HG02840 (cell line): Measurements from ENCODE around the gene CSF2.

Source experiments
- ATAC-seq: cut with Tn5 transposase; IDR thresholded peaks from one replicate; pipeline ENCODE4 v1.9.1; 2021; ENCODE audit warnings: mild to moderate bottlenecking, moderate library complexity, moderate number of reproducible peaks; ENCODE audit not compliant: unreplicated experiment, low FRiP score

The CSF2 gene

DNA sequence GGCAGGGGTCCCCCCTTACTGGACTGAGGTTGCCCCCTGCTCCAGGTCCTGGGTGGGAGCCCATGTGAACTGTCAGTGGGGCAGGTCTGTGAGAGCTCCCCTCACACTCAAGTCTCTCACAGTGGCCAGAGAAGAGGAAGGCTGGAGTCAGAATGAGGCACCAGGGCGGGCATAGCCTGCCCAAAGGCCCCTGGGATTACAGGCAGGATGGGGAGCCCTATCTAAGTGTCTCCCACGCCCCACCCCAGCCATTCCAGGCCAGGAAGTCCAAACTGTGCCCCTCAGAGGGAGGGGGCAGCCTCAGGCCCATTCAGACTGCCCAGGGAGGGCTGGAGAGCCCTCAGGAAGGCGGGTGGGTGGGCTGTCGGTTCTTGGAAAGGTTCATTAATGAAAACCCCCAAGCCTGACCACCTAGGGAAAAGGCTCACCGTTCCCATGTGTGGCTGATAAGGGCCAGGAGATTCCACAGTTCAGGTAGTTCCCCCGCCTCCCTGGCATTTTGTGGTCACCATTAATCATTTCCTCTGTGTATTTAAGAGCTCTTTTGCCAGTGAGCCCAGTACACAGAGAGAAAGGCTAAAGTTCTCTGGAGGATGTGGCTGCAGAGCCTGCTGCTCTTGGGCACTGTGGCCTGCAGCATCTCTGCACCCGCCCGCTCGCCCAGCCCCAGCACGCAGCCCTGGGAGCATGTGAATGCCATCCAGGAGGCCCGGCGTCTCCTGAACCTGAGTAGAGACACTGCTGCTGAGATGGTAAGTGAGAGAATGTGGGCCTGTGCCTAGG is at the start of gene CSF2:
TSS of gene CSF2 (plus strand) at position 559 of the 783 bp plus-strand sequence. CDS start at position 594, 35 bp downstream.
- no peak for ATAC-seq

DNA sequence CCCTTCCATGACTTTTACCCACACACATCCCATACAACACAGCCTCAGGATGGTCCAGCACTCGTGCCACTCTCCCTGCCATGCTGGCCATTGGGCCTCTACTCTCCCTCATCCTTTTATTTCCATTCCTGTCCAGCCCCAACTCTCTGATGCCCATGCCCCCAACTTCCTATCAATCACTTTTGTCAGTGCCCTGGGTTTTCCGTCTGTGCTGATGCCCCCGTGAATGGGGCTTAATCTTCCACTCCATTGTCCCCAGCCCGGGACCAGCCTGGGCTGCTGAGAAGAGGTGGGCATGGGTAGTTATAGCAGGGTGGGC is 49.5 kb upstream of the CSF2 start:
- no peak for ATAC-seq

DNA sequence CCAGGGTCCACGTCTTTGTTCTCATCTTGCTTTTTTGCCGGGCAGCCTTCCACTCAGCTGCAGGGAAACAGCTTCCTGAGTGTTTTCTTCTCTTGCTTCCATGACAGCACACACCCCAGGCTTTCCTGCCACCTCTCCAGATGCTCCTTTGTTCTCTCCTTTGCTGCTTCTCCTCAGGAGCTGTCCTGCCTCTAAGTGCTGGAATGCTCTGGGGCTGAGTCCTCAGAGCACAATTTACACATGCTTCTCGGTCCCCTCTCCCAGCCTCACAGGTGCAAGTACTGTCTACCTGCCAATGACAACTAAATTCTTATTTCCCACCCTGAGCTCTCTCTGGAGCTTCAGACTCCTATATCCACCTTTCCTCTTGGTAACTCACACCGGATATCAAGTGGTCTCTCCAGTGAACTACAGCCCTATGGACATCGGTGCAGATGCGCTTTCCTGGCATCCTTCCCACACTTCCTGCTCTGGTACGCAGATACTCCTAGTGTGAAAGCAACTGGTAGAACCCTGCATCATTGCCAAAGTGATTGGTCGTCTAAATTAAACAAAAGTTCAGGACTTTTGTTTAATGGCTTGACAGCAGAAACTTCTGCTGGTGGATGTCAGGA is 48.7 kb upstream of the CSF2 start:
- no peak for ATAC-seq

DNA sequence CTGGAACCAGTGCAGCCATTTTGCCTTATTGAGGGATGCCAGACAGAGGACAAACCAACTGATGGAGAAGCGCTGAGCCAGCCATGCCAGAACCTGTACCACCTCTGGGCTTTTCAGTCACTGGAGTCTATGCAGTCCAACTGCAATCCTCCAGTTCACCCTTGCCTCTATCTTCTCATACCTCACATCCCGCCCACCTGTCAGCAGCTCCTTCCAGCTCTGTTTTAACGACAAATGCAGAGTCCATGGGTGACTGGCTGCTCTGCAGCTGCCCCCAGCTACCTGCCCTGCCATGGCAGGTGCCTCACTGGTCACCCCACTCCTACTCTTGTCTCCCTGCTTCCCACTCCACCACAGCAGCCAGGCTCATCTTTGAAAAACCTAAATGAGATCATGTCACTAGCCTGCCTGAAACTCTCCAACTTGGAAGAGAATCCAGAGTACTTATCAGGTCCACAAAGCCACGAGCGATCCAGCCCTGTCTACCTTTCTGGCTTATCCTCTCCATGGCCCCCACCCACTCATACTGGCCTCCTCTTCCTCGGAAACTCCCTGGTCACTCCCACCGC is 48.1 kb upstream of the CSF2 start:
- ATAC-seq, result no peak

DNA sequence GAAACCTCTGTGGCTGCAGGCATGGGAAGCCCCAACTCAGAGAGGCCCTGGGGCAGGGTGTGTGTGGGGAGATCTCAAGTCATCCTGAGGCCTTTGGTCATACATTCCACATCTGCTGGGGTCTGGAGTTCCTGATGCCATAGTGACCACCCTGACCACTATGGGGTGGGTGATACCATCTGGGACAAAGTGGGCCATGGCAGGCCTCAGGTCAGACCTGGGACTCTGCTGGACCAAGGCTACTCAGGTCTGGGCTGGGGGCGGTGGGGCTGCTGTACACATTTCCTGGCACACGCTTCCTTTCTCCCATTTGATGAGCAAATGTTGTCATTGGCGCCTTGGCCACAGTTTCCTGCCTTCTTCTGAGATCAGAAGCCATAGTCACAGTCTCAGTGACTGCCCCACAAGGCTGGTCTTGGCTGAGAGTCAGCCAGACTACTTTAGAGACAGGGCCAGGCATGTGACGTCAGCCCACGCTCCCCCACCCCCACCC is 47.0 kb upstream of the CSF2 start:
- no peak for ATAC-seq

DNA sequence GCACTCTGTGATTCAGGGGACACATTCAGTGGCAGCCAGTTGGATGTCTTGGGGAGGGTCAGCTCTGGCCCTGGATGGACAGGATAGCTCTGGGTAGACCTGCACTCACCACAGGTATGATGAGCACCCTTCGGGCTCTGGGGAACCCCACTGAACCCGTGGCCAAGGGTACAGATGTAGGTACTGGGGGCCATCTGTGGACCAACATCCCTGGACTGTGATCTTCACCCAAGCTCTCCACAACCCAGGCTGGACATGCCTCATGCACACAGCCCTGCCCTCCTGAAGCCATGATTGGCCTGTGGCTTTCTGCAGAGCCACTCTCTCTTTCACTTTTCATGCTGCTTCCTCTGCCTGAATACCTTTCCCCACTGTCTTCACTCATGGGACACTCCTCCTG is 46.6 kb upstream of the CSF2 start:
- ATAC-seq, result no peak

DNA sequence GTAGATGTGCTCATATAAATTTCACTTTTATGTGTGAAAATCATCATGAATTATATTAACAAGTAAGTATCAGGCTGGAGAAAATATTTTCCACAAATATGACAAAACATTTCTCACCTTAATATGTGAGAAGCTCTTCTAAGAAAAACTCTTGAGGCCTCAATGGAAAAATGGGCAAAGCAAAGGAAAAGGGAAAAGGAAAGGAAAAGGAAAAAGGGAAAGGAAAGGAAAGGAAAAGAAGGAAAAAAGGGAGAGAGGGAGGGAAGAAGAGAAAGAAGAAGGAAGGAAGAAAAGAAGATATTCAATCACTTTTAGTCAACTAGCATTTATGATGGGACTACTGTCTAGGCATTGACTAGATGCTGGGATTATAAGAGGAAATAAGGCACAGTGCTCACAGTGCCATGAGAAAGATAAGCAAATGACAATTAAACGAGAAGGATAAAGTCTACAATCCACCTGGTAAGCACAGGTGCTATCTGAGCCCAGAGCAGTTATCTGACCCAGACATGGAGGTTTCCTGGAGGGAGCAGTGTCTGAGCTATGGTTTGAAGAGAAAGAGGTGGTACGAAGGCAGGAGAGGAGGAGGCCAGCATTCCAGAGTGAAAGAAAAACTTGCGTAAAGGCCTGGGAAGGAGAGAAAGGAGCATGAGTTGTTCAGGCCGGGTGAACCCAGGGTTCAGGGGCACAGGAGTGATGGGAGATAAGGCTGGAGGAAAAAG is 43.8 kb upstream of the CSF2 start:
- no peak for ATAC-seq

DNA sequence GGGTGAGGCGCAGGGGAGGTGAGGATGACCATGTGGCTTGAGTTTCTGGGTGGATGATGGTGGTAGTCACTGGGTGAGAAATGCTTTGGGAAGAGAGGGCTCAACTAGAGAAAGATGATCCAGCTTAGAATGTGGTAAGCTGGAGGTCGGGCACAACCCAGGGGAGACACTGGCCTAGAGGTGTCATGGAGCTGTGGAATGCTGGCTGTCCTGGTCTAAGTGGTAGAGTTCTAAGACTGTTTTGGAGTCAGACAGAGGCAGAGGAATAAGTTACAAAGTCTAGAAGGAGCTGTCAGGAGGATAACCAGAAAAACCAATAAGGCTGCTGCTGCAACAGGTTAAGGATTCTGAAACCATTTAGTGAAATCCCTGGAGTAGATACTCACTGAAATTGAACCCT is 43.0 kb upstream of the CSF2 start:
- ATAC-seq, result no peak

DNA sequence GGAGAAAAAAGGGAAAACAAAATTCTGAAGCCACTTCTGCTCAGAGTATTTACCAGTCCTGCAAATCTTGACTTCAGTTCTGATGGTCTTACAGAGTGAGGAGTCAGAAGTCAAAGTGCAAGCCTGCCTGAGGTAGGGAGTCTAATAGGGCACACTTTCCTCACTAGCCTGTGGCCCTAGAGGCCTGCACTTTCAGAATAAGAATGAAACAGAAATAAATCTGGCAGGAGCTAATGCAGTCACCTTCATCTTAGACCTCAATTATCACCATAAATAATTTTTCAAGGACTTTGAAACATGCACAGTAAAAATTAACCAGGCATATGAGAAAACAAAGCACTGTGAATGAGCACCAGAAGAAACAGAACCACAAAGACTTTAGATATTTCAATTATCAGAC is 41.4 kb upstream of the CSF2 start:
- no peak for ATAC-seq

DNA sequence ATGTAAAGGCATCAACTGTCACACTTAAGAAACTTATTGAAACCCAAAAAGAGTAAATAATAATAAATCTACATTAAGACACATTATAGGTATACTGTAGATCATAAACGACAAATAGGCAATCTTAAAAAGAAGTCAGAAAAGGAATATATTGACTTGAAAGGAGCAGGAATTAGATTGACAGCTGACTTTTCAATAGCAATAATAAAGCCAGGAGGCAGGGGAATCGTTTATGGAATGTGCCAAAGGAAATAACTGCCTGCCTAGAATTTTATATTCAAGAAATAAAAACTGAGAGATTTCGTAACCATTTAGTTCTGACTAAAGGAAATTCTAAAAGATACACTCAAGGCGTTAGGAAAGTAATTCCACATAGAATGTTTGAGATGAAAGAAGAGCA is 40.5 kb upstream of the CSF2 start:
- ATAC-seq, result no peak

DNA sequence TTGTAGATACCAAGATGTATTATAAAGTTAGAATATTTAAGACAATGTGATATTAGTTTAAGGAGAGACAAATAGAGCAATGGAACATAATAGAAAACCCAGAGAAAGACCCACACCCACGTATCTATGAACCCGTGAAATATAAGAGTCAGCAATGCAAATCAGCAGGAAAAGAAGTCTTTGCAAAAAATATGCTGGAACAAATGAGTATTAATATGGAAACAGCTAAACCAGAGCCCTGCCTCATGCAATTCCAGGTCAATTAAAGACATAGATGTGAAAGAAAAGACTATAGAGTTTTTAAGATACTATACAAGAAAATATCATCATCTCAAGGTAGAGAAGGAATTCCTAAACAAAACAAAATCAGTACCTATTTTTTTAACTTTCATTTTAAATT is 36.2 kb upstream of the CSF2 start:
- ATAC-seq, result no peak

DNA sequence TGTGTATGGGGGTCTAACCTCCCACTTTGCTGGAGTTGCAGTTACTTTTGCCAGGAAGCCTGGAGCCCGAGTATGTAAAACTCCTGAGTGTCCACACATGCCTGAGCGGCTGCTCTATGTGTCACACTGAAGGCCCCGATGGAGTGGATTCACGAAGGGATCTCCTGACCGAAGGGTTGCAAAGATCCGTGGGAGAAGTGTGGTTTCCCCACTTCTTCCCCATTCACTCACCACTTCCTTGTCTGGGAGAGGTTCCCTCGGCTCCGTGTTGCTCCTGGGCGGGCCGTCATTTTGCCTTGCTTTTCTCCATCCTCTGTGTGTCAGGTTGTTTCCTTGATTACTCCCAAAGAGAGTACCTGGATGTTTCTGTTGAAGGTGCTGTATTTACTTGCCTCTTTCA is 29.4 kb upstream of the CSF2 start:
- ATAC-seq, result no peak

DNA sequence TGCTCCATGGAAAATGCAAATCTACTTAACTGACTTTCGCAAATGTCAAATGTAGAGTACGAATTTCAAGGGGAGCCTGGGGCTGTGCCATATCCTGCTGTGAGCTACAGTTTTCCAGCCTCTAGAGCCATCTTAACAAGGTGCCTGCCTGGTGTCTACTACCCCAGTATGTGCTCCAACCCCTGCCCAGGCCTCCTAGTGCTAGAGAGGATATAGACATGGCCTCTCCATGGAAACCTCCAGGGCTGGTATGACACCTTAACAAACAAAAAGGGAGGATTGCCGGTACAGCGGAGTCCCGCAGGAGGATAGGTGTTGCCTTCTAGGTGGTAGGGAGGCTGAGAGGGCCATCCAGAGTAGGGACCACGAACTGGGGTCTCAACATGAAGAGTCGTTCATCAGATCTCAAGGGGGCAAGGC is 26.7 kb upstream of the CSF2 start:
- no peak for ATAC-seq

DNA sequence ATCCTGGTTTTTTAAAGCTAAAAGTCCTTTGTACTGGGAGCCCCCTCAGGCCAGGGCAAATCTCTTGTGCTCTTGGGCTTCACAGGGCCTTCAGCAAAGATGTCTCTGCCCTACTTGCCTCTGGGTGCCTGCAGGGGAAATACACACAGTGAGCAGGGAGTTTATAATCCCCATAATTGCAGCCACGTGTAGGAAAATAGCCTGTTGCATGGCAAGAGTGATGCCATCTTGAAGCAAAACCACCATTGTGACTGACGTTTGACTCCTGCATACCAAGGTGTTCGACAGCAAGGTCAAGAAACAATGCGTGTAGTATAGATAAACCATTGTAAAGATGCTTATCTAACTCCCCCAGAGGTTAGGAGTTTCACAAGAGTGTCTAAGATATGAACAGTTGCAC is 24.5 kb upstream of the CSF2 start:
- no peak for ATAC-seq

DNA sequence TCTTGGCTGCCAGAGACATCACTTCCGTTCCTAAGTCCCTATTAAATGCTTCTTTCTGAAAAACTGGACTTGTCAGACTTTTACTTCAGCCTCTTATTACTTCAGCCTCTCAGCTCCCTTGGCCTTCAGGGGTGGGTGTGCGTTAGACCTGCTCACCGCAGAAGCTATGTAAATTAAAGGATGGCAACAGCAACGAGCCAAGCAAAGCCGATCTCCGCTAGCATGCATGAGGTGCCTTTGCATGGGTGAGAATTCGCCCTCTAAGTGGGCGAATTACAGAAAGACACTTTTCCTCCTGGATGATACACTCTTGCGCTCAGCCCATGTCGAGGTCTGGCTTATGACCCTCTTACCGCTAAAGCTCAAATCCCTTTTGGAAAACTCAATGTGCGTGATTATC is 24.0 kb upstream of the CSF2 start:
- no peak for ATAC-seq

DNA sequence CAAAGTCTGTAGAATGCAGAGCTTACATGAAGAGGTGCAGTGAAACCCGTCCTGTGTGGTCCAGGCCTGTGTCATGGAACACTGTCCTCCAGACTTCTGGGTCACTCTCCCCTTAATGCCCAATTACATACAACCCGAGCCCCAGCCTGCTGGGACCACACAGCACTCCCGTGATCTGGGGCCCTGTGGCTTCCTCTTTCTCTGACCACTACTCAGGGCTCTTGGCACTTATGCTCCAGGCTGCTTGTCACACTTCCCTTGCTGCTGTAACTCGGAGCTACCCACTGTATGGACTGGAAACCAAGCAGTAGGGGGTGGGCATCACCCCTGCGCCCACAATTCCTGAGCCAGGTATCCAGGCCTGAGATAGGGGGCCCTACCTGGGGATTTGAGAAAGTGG is 23.5 kb upstream of the CSF2 start:
- ATAC-seq, result no peak

DNA sequence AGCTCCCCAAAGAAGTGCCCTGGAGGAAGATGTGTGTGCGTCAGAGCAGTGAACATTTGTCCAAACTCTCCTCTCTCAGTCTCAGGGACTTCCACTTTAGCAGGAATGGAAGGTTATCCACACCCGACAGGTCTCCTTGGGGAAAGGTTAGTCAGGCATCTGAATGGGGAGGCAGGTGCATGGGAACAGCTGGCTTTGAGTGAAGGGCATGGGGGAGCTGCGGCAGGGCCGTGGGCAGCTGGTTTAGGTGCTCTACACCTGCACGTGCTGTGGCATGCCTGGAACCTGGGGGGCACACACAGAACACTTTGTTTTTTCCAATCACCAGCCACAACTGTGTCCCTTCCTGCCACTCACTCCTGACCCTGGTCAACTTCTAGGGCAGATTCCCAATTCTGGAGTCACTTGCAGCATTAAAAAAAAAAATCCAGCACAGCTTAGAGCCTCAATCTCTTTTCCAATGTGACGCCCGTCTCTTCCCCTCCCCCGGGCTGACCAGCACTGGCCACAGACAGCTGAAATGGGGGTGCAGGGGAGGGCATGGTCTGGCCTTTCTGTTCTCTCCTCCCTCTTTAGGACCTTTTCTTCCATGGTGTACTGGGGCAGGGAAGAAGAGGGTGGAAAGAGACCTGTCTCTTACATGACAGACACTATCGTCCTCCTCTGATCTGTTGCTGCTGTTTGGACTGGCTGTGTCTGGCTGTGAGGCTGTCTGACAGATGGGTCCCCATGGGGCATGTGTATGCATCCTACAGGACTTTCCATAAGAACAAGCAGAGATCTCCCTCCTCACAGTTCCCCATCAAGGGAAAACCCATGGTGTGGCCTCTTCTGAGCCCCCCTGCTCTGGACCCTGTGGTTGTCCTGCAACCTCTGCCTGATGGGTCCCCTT is 22.7 kb upstream of the CSF2 start:
- no peak for ATAC-seq

DNA sequence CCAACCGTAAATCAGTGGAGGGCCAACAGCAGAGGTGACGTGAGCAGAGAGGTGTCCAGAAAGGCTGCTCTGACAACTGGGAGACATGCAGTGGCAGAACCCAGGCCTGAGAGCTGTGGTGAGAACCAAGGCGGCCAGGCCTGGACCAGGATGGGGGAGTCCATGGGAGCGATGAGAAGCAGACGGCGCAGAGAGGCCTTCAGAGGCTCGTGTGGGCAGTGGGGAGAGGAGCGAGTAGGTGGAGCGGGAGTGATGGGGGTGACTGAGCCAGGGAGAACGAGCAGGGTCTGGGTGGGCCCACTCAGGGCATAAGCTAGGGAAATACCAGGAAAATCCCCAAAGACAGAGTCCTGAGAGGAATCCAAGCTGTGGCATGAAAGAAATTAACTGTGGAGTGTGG is 21.1 kb upstream of the CSF2 start:
- no peak for ATAC-seq

DNA sequence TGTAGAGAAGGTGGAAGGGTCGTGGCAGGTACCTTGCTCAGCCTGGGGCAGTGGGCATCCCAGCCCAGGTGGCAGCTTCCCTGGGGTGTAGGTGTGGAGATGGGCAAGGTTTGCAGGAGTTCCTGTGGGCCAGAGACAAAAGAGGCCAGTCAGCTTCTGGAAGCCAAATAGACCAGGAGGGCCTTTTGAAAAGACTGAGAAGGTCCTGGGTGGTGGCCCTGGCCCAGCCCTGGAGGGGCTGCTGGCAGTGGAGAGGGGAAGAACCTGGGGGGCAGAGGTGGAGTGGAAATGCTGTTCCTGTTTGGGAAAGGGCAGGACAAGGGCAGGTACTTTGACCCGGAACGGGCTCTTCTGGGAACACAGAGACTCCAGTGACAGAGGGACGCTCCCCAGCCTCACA is 20.1 kb upstream of the CSF2 start:
- no peak for ATAC-seq

DNA sequence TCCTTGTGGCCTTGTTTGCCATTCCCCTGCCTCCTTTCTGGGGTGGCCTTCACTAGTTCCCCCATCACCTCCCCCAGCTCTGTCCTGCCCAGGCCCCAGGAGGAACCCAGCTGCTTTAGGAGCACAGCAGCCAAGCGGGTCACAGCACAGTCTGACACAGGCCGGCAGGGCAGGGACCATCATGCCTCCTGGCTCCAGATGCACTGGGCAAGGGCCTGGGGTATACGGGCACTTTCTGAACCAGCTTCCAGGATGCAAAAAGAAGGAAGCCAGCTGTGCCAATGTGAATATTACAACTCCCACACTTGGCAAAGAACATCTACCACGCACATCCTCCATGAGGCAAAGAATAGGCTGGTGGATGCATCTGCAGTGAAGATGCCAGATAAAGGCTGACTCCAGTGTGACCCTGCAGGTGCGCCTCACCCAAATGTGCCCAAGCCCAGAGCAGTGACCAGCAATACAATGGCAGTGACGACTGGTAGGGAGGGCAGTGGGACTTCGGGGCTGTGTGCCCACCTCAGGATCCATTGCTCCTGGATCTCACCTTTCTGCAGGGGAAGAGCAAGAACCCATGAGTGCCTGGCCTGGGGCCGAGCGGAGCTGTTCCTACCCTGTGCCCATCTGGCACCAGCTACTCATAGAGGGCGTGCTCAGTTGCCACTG is 19.4 kb upstream of the CSF2 start:
- ATAC-seq, result no peak
